ENCODE data around the gene FIGN. TPM values are rescaled to one million over a fixed set of nuclear protein-coding genes. Genes with fewer than 3 reads are reported as not detected.

Gene FIGN
- total RNA-seq, 1 experiment from 2014 or later = not detected

- no peaks in the 10 kb centered on the region for H3K9me2 ChIP-seq (ENCODE audit: insufficient read depth)
- CTCF ChIA-PET = no interaction called here
Measured at GRCh38 chr2:163675388-163675787, 60.4 kb downstream of the FIGN start.

More at GRCh38 chr2:163675388-163675787, 60.4 kb downstream of the FIGN start:
- H3K79me2 ChIP-seq (ENCODE audit: insufficient read depth, low read length) = no peaks in the 10 kb centered on the region
- ATAC-seq (no peak), DNase-seq (ENCODE audit: low read depth, low spot score) (no peak)
- no peaks in the 10 kb centered on the region for H3K4me1 ChIP-seq (ENCODE audit: control insufficient read depth in 1 of 2, insufficient read depth in 2 of 2, low read length in 2 of 2)
- H3K4me3 ChIP-seq (replicated peaks in 1 of 2; ENCODE audit: low read depth in 1 of 2, low read length in 2 of 2) = no peak overlapping the region
- no peak overlapping the region for H3K4me2 ChIP-seq (ENCODE audit: low read length)
- no peak overlapping the region for H3K27ac ChIP-seq (ENCODE audit: low read depth, low read length)
- no peak overlapping the region for H2AFZ ChIP-seq (ENCODE audit: low read depth, low read length, poor library complexity, severe bottlenecking)
- no TSS peak for BruUV-seq (replicated peaks)
- peaks cover 19% of the 10 kb centered on the region for H3K27me3 ChIP-seq (ENCODE audit: insufficient read depth, low read length)
- ChIA-PET RAD21 (ENCODE audit: low non-redundant PET in 1 of 2, low total read pairs in 2 of 2, uncharacterized antibody in 2 of 2, unreplicated experiment in 2 of 2) (no interaction called here), POLR2A (no interaction called here)
- H3K9ac ChIP-seq (ENCODE audit: low read length) = no peak overlapping the region
- intact Hi-C loops (cut with micrococcal nuclease) = no loop called here
- no peaks in the 10 kb centered on the region for H4K20me1 ChIP-seq (ENCODE audit: insufficient read depth)
- H3K9me3 ChIP-seq (ENCODE audit: control insufficient read depth in 1 of 2, insufficient read depth in 1 of 2, low read depth in 1 of 2, low read length in 2 of 2) = no peaks in the 10 kb centered on the region
- TF ChIP-seq CTCF (IDR thresholded peaks at IDR 0.05 in 2 of 3, conservative IDR thresholded peaks at IDR 0.05 in 1 of 3; ENCODE audit: borderline replicate concordance in 1 of 3, insufficient read depth in 1 of 3, low read depth in 2 of 3, low read length in 2 of 3) = no peak
- no peak for TF ChIP-seq CEBPB (IDR thresholded peaks at IDR 0.05; ENCODE audit: low read depth)
- no peak for TF ChIP-seq RAD21 (IDR thresholded peaks at IDR 0.05; ENCODE audit: low read depth)
- no peak for TF ChIP-seq FOSL1 (IDR thresholded peaks at IDR 0.05; ENCODE audit: low read depth)
- no peak for TF ChIP-seq ATF3 (IDR thresholded peaks at IDR 0.05)
- no peaks in the 10 kb centered on the region for H3K36me3 ChIP-seq (ENCODE audit: control insufficient read depth in 1 of 2, insufficient read depth in 2 of 2, low read length in 2 of 2)

All from HCT116 (cell line).